Breast epithelium (tissue), 3 donors: ENCODE data around the gene TTC23.

Experiments
- POLR2A ChIP-seq: fragments of 450-650 bp; IDR thresholded peaks from one replicate; pipeline ENCODE4 v1.6.1; 2016; ENCODE audit warnings: antibody characterized with exemption, mild to moderate bottlenecking, moderate library complexity
- POLR2AphosphoS5 ChIP-seq, 3 donors: sonication (generic); formaldehyde crosslinking; IDR thresholded peaks; one replicate each; pipeline ENCODE4 v1.6.1; 2017; ENCODE audit warnings: antibody characterized with exemption in 3 of 3
- TF ChIP-seq, protein P1 (sequence below), 3 donors: fragments of 450-650 bp; IDR thresholded peaks; one replicate each; pipeline ENCODE4 v1.5.1; 2016 to 2017; ENCODE audit warnings: antibody characterized with exemption in 3 of 3, mild to moderate bottlenecking in 3 of 3, moderate library complexity in 3 of 3

DNA sequence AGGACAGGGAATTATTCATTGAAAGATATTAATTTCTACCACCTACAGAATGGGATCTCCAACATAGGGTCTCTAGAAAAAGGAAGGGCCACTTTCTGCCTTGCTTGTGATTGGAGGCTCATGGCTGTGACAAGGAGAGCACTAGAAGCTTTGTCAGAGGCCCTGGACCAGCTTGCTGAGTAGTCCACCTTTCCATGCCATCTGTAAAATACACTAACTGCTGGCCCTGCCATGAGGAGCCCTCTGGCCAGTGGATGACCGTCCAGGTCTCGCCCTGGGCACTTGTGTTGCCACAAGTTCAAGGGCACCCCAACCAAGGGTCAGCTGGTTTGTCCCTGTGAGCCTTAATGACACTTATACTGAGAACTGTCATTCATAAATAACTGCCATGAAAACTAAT, 146.1 kb downstream of the TTC23 start:
- TF ChIP-seq, protein P1, sequence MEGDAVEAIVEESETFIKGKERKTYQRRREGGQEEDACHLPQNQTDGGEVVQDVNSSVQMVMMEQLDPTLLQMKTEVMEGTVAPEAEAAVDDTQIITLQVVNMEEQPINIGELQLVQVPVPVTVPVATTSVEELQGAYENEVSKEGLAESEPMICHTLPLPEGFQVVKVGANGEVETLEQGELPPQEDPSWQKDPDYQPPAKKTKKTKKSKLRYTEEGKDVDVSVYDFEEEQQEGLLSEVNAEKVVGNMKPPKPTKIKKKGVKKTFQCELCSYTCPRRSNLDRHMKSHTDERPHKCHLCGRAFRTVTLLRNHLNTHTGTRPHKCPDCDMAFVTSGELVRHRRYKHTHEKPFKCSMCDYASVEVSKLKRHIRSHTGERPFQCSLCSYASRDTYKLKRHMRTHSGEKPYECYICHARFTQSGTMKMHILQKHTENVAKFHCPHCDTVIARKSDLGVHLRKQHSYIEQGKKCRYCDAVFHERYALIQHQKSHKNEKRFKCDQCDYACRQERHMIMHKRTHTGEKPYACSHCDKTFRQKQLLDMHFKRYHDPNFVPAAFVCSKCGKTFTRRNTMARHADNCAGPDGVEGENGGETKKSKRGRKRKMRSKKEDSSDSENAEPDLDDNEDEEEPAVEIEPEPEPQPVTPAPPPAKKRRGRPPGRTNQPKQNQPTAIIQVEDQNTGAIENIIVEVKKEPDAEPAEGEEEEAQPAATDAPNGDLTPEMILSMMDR (IDR thresholded peaks at IDR 0.05): no peak
- TF ChIP-seq POLR2A (no peak), POLR2AphosphoS5 (IDR thresholded peaks at IDR 0.05) (no peak)
